ENCODE measurements around the gene PROB1. TPM values are rescaled to one million over a fixed set of nuclear protein-coding genes. Genes with fewer than 3 reads are reported as not detected.

The PROB1 gene
- total RNA-seq, 1 donor from 2014 or later, result 2.2 TPM

GRCh38 chr5:139376364-139376763 is 18.5 kb downstream of the PROB1 start:
- H3K27ac Mint-ChIP-seq (ENCODE audit: unreplicated experiment), result no peak overlapping the region
- no peaks in the 10 kb centered on the region for H3K4me1 Mint-ChIP-seq
- no peak overlapping the region for H3K4me3 Mint-ChIP-seq
- no peaks in the 10 kb centered on the region for H3K27me3 Mint-ChIP-seq (ENCODE audit: low read depth)
- H3K36me3 Mint-ChIP-seq (ENCODE audit: low read depth), result peaks cover 9% of the 10 kb centered on the region
- DNase-seq (ENCODE audit: low read depth, low spot score), result no peak
- no peaks in the 10 kb centered on the region for H3K9me3 Mint-ChIP-seq
- TF ChIP-seq, protein P1, sequence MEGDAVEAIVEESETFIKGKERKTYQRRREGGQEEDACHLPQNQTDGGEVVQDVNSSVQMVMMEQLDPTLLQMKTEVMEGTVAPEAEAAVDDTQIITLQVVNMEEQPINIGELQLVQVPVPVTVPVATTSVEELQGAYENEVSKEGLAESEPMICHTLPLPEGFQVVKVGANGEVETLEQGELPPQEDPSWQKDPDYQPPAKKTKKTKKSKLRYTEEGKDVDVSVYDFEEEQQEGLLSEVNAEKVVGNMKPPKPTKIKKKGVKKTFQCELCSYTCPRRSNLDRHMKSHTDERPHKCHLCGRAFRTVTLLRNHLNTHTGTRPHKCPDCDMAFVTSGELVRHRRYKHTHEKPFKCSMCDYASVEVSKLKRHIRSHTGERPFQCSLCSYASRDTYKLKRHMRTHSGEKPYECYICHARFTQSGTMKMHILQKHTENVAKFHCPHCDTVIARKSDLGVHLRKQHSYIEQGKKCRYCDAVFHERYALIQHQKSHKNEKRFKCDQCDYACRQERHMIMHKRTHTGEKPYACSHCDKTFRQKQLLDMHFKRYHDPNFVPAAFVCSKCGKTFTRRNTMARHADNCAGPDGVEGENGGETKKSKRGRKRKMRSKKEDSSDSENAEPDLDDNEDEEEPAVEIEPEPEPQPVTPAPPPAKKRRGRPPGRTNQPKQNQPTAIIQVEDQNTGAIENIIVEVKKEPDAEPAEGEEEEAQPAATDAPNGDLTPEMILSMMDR (conservative IDR thresholded peaks at IDR 0.05), result no peak

DNA sequence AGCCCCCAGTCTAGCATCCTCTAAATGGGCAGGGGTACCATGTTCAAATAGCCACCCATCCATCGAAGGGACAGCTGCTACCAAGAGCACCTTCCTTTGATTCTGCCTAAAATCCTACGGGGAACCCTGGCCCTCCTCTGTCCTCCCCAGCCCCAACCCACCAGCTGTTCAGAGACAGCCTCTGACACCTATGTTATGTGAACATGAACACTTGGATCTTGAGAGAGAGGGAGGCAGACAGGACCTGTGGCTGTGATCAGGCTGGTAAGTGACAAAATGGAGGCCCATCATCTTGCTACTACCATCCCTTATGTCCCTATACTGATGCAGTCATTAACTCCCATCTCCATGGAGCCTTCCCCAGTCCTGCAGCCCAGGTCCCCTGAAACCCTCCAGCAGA is 20.0 kb downstream of the PROB1 start:
- no peak for DNase-seq (ENCODE audit: low read depth, low spot score)
- H3K36me3 Mint-ChIP-seq (ENCODE audit: low read depth), result peaks cover 9% of the 10 kb centered on the region
- H3K4me3 Mint-ChIP-seq, result peak overlapping the region; percentile 34
- no peaks in the 10 kb centered on the region for H3K9me3 Mint-ChIP-seq
- no peak overlapping the region for H3K27ac Mint-ChIP-seq (ENCODE audit: unreplicated experiment)
- no peaks in the 10 kb centered on the region for H3K4me1 Mint-ChIP-seq
- TF ChIP-seq, protein P1 (conservative IDR thresholded peaks at IDR 0.05), result no peak
- no peaks in the 10 kb centered on the region for H3K27me3 Mint-ChIP-seq (ENCODE audit: low read depth)

DNA sequence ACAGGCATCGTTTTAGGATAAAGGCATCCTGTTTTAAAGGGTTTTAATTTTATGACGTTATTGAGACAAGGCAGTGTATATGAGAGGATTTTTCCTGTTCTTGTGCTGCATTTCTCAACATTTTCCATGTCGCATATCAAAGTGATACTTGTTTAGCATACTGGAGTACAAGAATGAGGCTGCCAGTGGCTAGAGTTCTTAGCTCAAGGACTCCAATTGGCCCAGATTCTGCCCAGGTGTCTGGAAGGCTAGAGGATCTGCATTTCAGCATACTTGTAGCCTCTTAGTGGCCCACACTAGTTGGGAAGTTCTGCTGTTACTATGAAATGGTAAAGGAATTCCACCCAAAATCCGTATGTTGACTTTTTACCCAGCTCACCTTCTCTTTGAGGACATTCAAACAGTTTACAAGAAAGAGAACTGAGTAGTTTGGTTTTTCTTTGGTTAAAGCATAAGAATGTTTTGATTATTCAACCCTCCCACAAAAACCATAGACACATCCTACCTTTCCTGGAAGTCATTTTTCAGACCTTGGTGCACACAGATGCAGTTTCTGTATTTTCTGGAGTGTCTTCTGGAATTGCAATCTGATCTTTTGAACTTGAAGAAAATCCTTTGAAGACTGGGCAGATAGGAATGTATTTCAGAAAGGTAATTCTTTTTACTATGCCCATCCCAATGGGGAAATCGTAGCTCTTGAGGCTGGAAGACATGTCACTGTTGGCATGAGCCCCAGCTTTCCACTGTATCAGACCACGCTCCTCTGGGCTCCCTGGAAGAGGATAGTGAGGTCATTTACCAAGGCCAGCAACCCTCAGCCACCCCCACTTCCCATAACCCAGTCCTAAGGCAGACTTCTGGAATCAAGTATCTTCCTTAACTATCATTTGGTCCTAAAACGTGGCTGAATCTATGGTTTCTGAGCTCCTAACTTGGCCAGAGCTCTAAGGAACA is 23.1 kb downstream of the PROB1 start:
- Mint-ChIP-seq H3K9me3 (no peaks in the 10 kb centered on the region), H3K27me3 (ENCODE audit: low read depth) (no peaks in the 10 kb centered on the region), H3K4me3 (no peak overlapping the region), H3K36me3 (ENCODE audit: low read depth) (peaks cover 9% of the 10 kb centered on the region), H3K27ac (ENCODE audit: unreplicated experiment) (no peak overlapping the region), H3K4me1 (no peaks in the 10 kb centered on the region)
- no peak for DNase-seq (ENCODE audit: low read depth, low spot score)
- TF ChIP-seq, protein P1 (conservative IDR thresholded peaks at IDR 0.05), result no peak

GRCh38 chr5:139369181-139369580 is 25.7 kb downstream of the PROB1 start:
- TF ChIP-seq, protein P1 (conservative IDR thresholded peaks at IDR 0.05), result no peak
- no peak for DNase-seq (ENCODE audit: low read depth, low spot score)
- Mint-ChIP-seq H3K4me1 (no peaks in the 10 kb centered on the region), H3K9me3 (no peaks in the 10 kb centered on the region), H3K4me3 (no peak overlapping the region), H3K27me3 (ENCODE audit: low read depth) (no peaks in the 10 kb centered on the region), H3K27ac (ENCODE audit: unreplicated experiment) (no peak overlapping the region), H3K36me3 (ENCODE audit: low read depth) (peaks cover 9% of the 10 kb centered on the region)

DNA sequence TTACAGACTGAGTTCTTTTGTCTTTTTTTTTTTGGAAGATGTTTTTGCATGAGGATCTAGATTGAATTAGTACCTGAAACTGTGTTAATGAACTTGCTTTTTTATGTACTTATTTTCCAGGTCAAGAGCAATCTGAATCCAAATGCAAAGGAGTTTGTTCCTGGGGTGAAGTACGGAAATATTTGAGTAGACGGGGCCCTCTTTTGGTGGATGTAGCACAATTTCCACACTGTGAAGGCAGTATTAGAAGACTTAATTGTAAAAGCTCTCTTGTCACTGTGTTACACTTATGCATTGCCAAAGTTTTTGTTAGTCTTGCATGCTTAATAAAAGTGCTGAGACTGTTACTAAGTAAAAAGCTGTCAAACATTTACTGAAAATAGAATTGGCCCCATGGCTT is 26.3 kb downstream of the PROB1 start:
- no peak for DNase-seq (ENCODE audit: low read depth, low spot score)

More for the DNA sequence above, 26.3 kb downstream of the PROB1 start:
- no peaks in the 10 kb centered on the region for H3K9me3 Mint-ChIP-seq
- H3K36me3 Mint-ChIP-seq (ENCODE audit: low read depth), result peaks cover 5% of the 10 kb centered on the region
- TF ChIP-seq, protein P1 (conservative IDR thresholded peaks at IDR 0.05), result no peak
- H3K4me1 Mint-ChIP-seq, result no peaks in the 10 kb centered on the region
- no peak overlapping the region for H3K4me3 Mint-ChIP-seq
- H3K27ac Mint-ChIP-seq (ENCODE audit: unreplicated experiment), result no peak overlapping the region
- H3K27me3 Mint-ChIP-seq (ENCODE audit: low read depth), result no peaks in the 10 kb centered on the region
